Activated CD4-positive, alpha-beta T cell treated with anti-CD3 and anti-CD28 coated beads for 36 hours (primary cell): Measurements from ENCODE around the gene HELT. TPM values are rescaled to one million over a fixed set of nuclear protein-coding genes. Genes with fewer than 3 reads are reported as not detected.

Experiments
- ATAC-seq: fragments of 200-7000 bp; cut with Tn5 transposase; one replicate; pipeline ENCODE4 v1.10.0; 2021; ENCODE audit warnings: mild to moderate bottlenecking, moderate library complexity
- CTCF ChIA-PET: fragments of 350-600 bp; sonication (Branson Sonifier 250); formaldehyde crosslinking; loops from one replicate; lab custom pipeline; 2021; ENCODE audit warnings: antibody characterized with exemption; lab: Charles Lee
- POLR2A ChIA-PET: fragments of 350-600 bp; sonication (Branson Sonifier 250); formaldehyde crosslinking; loops from one replicate; lab custom pipeline; 2021; ENCODE audit warnings: antibody characterized with exemption, inconsistent platforms; lab: Charles Lee
- DNase-seq: peaks from one replicate; pipeline ENCODE4 v3.0.0-alpha.2; 2020
- H3K27ac Mint-ChIP-seq: one replicate; pipeline ENCODE4 v1.8.0; 2021; ENCODE audit warnings: mixed read lengths
- H3K27me3 Mint-ChIP-seq: one replicate; pipeline ENCODE4 v1.8.0; 2021; ENCODE audit warnings: mixed read lengths
- H3K36me3 Mint-ChIP-seq: one replicate; pipeline ENCODE4 v1.8.0; 2021; ENCODE audit warnings: low read depth, mixed read lengths
- H3K4me1 Mint-ChIP-seq: one replicate; pipeline ENCODE4 v1.8.0; 2021; ENCODE audit warnings: mixed read lengths
- H3K4me3 Mint-ChIP-seq: one replicate; pipeline ENCODE4 v1.8.0; 2021; ENCODE audit warnings: mild to moderate bottlenecking, moderate library complexity, mixed read lengths
- H3K9me3 Mint-ChIP-seq: one replicate; pipeline ENCODE4 v1.8.0; 2021; ENCODE audit warnings: low read depth, mixed read lengths
- intact Hi-C, 2 experiments: fragments of 100-400 bp; cut with DNase I in 1 of 2; cut with micrococcal nuclease in 1 of 2; formaldehyde crosslinking; loops; one replicate each; pipeline versions ENCODE4 v1.14.2 to v1.15.1; 2022 to 2024; cut with DNase I, micrococcal nuclease
- total RNA-seq, 2 experiments: library from RNA; stranded (reverse); gene quantifications; one replicate each; pipeline ENCODE4 v1.2.3, GENCODE V29; 2021

Gene HELT
- total RNA-seq, 2 experiments from 2014 or later = not detected

DNA sequence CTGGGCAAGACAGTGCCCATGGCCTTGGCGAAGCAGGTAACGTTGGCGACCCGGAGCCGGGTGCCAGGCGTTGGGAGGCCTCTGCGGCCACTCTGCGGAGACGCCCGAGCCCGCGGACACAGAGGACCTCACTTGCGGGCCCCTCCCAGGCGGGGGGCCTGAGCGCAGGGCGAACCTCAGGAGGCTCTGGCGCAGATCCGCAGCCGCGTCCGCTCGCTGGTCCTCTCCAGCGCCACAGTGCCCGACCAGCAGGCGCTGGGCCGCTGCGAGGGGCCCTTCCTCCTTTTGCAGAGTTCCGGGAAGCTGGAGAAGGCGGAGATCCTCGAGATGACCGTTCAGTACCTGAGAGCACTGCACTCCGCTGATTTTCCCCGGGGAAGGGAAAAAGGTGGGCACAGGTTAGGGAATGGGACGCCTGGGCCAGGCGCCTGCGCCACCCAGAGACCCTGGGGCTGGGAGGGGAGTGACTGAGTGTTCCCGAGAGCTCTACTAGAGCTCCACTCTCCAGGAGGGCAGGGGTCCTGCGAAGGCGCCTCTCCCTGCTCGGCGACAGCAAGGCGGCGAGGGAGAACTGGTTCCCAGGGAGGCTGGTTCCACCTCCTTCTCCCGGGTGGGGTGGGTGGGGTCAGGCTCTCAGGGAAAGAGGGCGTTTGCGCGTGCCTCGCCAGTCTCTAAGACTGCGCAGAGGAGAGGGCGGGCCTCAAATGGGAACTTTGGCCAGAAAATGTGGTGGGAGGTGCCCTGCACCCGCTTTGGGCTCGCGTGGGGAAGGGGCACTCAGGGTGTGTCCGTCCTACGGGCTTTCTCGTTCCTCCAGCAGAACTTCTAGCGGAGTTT, 1.4 kb downstream of the HELT start:
- POLR2A ChIA-PET = no interaction called here
- H3K36me3 Mint-ChIP-seq = no peaks in the 10 kb centered on the region
- ATAC-seq = no peak
- intact Hi-C loops = loop anchor here (5.0 kb wide), 4 partner anchors 108 to 1703 kb away; partner anchors contain the start of genes FAT1 (in 1 of the 2) and STOX2 (in 1 of the 2)
- no peaks in the 10 kb centered on the region for H3K9me3 Mint-ChIP-seq
- H3K4me1 Mint-ChIP-seq = peaks cover 9% of the 10 kb centered on the region
- H3K4me3 Mint-ChIP-seq = no peak overlapping the region
- H3K27ac Mint-ChIP-seq = no peak overlapping the region
- peaks cover 68% of the 10 kb centered on the region for H3K27me3 Mint-ChIP-seq
- CTCF ChIA-PET = interaction anchor here (0.8 to 1.6 kb wide), 3 partner anchors 13 to 578 kb away, joined by 3 to 5 read pairs (median 3); no protein-coding TSS in a partner anchor
- DNase-seq = no peak

DNA sequence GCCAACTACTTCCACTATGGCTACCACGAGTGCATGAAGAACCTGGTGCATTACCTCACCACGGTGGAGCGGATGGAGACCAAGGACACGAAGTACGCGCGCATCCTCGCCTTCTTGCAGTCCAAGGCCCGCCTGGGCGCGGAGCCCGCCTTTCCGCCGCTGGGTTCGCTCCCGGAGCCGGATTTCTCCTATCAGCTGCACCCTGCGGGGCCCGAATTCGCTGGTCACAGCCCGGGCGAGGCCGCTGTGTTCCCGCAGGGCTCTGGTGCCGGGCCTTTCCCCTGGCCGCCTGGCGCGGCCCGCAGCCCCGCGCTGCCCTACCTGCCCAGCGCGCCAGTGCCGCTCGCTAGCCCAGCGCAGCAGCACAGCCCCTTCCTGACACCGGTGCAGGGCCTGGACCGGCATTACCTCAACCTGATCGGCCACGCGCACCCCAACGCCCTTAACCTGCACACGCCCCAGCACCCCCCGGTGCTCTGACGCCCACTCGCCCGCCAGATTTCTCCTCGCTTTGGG, 2.1 kb downstream of the HELT start:
- ATAC-seq (no peak), DNase-seq (peak; percentile 31)
- POLR2A ChIA-PET = no interaction called here
- CTCF ChIA-PET = interaction anchor here (1.1 kb wide), 1 partner anchor 578 kb away, joined by 3 read pairs; no protein-coding TSS in a partner anchor
- Mint-ChIP-seq H3K9me3 (no peaks in the 10 kb centered on the region), H3K36me3 (no peaks in the 10 kb centered on the region), H3K27me3 (peaks cover 68% of the 10 kb centered on the region), H3K4me1 (peaks cover 9% of the 10 kb centered on the region), H3K4me3 (no peak overlapping the region), H3K27ac (no peak overlapping the region)
- intact Hi-C loops = loop anchor here in 1 of 2 experiments (5.0 kb wide), 1 partner anchor 112 kb away; no protein-coding TSS in a partner anchor

DNA sequence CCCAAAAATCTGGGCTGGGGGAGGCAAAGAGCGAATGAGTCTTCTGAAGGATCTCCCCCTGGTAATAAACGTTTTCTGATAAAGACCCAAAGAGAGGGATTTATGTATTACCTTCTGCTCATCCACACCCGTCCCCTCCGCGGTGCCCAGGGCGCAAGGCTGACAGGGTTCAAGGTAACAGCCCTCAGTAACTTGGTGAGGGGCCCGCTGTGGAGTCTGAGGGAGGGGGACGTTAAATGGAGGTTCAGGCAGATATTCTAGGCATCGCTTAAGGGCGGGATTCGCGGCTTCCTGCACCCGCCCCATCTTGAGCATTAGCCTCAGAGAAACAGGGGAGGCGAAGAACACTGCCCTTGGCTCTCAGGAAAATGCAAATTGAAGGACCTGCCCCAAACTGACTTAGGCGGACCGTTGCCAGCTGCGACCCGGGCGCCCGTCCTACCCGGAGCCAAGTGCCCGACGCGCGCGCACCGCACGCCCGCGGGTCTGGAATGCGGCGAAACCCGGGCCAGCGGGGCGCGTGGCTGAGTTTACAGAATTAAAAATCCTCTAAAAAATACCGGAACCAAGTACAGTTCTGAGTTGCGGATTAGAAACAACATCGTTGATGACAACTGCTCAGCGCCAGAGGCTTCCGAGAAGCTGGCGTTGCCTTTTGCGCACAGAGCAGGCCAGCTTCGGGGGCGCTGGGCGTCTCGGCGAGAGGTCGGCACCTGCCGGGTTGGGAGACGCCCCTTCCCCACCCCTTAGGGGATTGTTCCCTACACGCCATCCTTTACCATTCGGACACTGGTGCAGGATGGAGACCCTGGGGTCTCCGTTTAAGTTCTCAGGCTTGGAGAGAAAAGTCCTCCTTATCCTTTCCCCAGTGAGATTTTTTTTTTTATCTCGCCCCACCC, 2.8 kb downstream of the HELT start:
- no peak overlapping the region for H3K4me3 Mint-ChIP-seq
- CTCF ChIA-PET = no interaction called here
- intact Hi-C loops = loop anchor here in 1 of 2 experiments (5.0 kb wide), 1 partner anchor 111 kb away; no protein-coding TSS in a partner anchor

DNA sequence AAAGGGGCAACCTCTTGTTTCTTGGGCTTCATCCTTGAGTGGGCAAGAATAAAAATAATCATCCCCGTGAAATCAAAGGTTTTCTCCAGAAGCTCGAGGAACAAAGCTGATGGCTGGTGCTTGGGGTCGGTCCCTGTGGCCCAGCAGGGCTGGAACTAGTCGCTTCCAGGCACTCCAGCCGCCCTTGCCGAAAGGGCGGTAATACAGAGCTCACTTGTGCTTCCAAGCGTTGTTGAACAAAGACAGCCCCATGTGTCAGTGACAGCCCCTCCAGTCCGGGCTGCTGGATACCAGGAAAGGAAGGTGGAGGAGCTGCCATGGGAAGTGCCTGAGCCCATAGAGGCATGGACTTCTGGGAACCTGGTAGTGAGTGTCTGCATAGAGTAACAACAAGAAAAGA, 5.2 kb downstream of the HELT start:
- Mint-ChIP-seq H3K9me3 (no peaks in the 10 kb centered on the region), H3K36me3 (no peaks in the 10 kb centered on the region), H3K4me1 (peaks cover 9% of the 10 kb centered on the region), H3K27me3 (peaks cover 60% of the 10 kb centered on the region), H3K27ac (no peak overlapping the region), H3K4me3 (no peak overlapping the region)
- ATAC-seq = no peak
- DNase-seq = no peak
- POLR2A ChIA-PET = no interaction called here
- intact Hi-C loops = loop anchor here in 1 of 2 experiments (5.0 kb wide), 1 partner anchor 109 kb away; no protein-coding TSS in a partner anchor
- CTCF ChIA-PET = interaction anchor here (0.6 to 2.6 kb wide), 8 partner anchors 15 to 187 kb away, joined by 3 to 10 read pairs (median 4); no protein-coding TSS in a partner anchor

More for the DNA sequence above, 2.8 kb downstream of the HELT start:
- no peak for DNase-seq
- H3K4me1 Mint-ChIP-seq = peaks cover 9% of the 10 kb centered on the region
- H3K36me3 Mint-ChIP-seq = no peaks in the 10 kb centered on the region
- peaks cover 64% of the 10 kb centered on the region for H3K27me3 Mint-ChIP-seq
- no peak overlapping the region for H3K27ac Mint-ChIP-seq
- no peaks in the 10 kb centered on the region for H3K9me3 Mint-ChIP-seq
- ATAC-seq = no peak
- POLR2A ChIA-PET = no interaction called here

DNA sequence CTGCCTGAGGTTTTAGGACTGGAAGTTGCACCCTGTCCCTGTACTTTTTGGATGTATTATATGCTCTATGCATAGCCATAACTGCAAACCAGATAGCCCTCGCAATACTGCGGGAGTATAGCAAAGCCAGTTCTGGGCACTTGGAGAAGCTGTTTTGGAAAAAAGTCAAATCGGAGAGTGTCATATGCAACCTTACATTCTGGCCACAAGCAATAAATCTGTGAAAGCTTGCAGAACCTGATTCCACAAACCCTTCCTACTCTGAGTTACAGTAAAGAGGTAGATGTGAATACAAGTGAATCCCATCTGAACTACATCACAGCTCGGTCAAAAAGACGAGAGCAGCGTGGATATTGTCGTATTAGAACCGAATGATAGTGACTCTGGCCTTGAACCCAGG, 10.3 kb downstream of the HELT start:
- intact Hi-C loops = no loop called here
- H3K4me1 Mint-ChIP-seq = no peaks in the 10 kb centered on the region
- POLR2A ChIA-PET = no interaction called here
- CTCF ChIA-PET = interaction anchor here (1.5 to 2.2 kb wide), 3 partner anchors 11 to 106 kb away, joined by 4 to 11 read pairs (median 5); no protein-coding TSS in a partner anchor
- H3K9me3 Mint-ChIP-seq = no peaks in the 10 kb centered on the region
- no peak overlapping the region for H3K27ac Mint-ChIP-seq
- no peaks in the 10 kb centered on the region for H3K36me3 Mint-ChIP-seq
- DNase-seq = no peak
- ATAC-seq = no peak
- no peak overlapping the region for H3K4me3 Mint-ChIP-seq
- peaks cover 42% of the 10 kb centered on the region for H3K27me3 Mint-ChIP-seq

DNA sequence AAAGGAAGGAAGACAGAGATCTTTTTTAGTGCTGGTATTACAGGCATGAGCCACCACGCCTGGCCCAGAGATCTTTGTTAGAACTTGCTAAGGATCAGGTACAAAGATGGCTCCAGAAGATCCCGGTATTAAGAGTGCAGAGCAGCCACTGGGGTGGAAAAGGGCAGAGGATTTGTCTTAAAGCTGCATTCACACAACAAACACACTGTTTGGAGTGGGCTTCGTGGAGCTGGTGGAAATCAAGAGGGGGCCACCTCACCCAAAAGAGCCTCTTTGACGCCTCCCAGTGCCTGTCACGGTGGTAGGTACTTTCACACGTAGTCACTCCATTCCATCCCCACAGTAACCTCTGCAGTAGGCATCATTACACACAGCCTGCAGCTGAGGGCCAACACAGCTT, 13.3 kb downstream of the HELT start:
- H3K4me1 Mint-ChIP-seq = no peaks in the 10 kb centered on the region
- intact Hi-C loops = no loop called here
- ATAC-seq (no peak), DNase-seq (no peak)
- H3K9me3 Mint-ChIP-seq = no peaks in the 10 kb centered on the region
- POLR2A ChIA-PET = no interaction called here
- CTCF ChIA-PET = interaction anchor here (0.5 to 0.9 kb wide), 3 partner anchors 26 to 273 kb away, joined by 3 to 4 read pairs (median 3); no protein-coding TSS in a partner anchor
- H3K27me3 Mint-ChIP-seq = peaks cover 25% of the 10 kb centered on the region
- H3K36me3 Mint-ChIP-seq = no peaks in the 10 kb centered on the region
- no peak overlapping the region for H3K4me3 Mint-ChIP-seq
- no peak overlapping the region for H3K27ac Mint-ChIP-seq

DNA sequence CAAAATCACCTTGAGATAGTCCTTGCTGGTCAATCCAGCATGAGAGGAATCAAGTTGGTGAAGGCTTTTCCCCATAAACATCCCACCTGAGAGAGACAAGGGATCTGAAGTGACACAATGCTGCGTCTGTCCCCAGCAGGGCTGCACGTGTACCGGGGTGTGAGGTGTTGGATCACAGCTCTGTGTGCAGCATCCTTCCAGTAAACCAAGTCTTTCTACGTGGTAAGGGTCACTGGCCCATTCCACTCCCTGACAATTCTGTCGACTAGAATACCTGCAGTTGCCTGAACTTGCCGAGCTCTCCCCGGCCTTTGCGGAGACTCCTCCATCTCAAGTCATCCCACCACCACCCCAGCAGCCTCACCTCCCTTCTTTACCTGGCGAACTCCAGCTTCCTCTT, 14.8 kb downstream of the HELT start:
- CTCF ChIA-PET = interaction anchor here (0.6 to 1.8 kb wide), 4 partner anchors 8 to 379 kb away, joined by 3 to 10 read pairs (median 4); no protein-coding TSS in a partner anchor
- no peak for DNase-seq
- intact Hi-C loops = no loop called here
- no peak overlapping the region for H3K4me3 Mint-ChIP-seq
- ATAC-seq = no peak
- no peaks in the 10 kb centered on the region for H3K4me1 Mint-ChIP-seq
- POLR2A ChIA-PET = no interaction called here
- no peak overlapping the region for H3K27ac Mint-ChIP-seq
- peaks cover 4% of the 10 kb centered on the region for H3K9me3 Mint-ChIP-seq
- no peaks in the 10 kb centered on the region for H3K36me3 Mint-ChIP-seq
- peaks cover 22% of the 10 kb centered on the region for H3K27me3 Mint-ChIP-seq

DNA sequence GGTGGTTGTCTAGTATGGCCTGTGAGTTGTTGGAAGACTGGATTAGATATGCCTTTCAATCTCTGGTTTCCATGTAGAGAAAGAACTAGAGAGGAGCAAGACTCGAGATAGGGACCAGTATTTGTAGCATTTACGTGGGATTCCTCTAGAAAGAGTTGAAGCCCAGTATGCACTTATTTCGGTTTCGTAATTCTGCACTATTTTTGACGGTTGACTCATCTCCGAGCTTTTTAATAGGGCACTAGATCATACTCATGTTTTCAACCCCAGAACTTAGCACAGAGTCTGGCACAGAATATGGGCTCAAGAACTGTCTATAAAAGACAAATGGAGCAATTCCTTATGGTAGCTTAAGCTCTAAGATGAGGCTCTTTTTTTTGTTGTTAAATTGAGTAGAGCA, 15.7 kb downstream of the HELT start:
- Mint-ChIP-seq H3K4me1 (no peaks in the 10 kb centered on the region), H3K27ac (no peak overlapping the region), H3K9me3 (peaks cover 4% of the 10 kb centered on the region), H3K27me3 (peaks cover 21% of the 10 kb centered on the region), H3K4me3 (no peak overlapping the region), H3K36me3 (no peaks in the 10 kb centered on the region)
- CTCF ChIA-PET = interaction anchor here (0.6 to 1.8 kb wide), 5 partner anchors 29 to 286 kb away, joined by 3 to 10 read pairs (median 4); no protein-coding TSS in a partner anchor
- intact Hi-C loops = no loop called here
- POLR2A ChIA-PET = no interaction called here
- DNase-seq (no peak), ATAC-seq (no peak)

DNA sequence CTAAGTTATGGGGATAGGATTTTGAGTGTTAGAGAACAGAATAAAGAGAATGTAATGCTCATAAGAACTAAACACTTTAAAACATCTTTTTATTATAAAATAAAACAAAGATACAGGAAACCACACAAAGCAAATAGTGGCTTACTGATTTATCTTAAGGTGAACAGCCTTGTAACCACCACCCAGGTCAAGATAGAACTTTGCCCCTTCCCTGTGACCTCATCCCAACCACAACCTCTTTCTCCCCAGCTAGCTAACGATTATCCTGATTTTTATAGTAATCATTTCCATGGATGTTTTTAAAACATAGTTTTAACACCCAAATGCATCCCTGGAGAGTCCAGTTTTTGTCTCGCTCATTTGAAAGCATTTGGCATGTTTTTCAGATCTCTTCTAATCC, 17.0 kb downstream of the HELT start:
- intact Hi-C loops = no loop called here
- Mint-ChIP-seq H3K36me3 (no peaks in the 10 kb centered on the region), H3K9me3 (peaks cover 4% of the 10 kb centered on the region), H3K27me3 (peaks cover 14% of the 10 kb centered on the region), H3K4me3 (no peak overlapping the region), H3K27ac (no peak overlapping the region), H3K4me1 (peaks cover 4% of the 10 kb centered on the region)
- ATAC-seq (no peak), DNase-seq (no peak)
- ChIA-PET POLR2A (no interaction called here), CTCF (interaction anchor here (0.6 to 1.5 kb wide), 2 partner anchors 149 to 1492 kb away, joined by 3 to 5 read pairs; no protein-coding TSS in a partner anchor)

DNA sequence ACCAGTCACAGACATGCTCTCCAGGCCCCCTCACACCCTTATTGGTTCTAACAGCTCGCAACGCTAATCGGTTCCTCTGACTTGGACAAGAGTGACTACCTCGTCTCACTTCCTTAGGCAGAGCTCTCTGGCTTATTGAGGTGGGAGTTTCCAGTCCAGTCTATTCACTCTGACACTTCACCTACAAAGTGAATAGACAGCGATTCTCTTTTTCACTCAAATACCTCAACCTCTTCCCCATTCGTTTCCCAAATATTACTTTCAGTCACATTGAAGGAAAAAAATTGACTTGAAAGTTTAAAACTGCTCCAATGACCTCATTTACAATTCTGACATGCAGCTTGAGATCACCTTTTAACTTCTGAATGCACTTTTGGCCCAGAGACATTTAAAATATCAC, 17.7 kb downstream of the HELT start:
- H3K4me3 Mint-ChIP-seq = no peak overlapping the region
- ATAC-seq = no peak
- CTCF ChIA-PET = interaction anchor here (0.7 to 1.0 kb wide), 2 partner anchors 59 to 148 kb away, joined by 3 to 5 read pairs; no protein-coding TSS in a partner anchor
- H3K27me3 Mint-ChIP-seq = peaks cover 14% of the 10 kb centered on the region
- H3K4me1 Mint-ChIP-seq = peaks cover 4% of the 10 kb centered on the region
- POLR2A ChIA-PET = no interaction called here
- H3K9me3 Mint-ChIP-seq = peaks cover 4% of the 10 kb centered on the region
- H3K27ac Mint-ChIP-seq = no peak overlapping the region
- no peak for DNase-seq
- no peaks in the 10 kb centered on the region for H3K36me3 Mint-ChIP-seq
- intact Hi-C loops = no loop called here
